ENCODE measurements around the gene MYO18B. TPM values are rescaled to one million over a fixed set of nuclear protein-coding genes. Genes with fewer than 3 reads are reported as not detected.

Gene MYO18B
- total and polyA plus RNA-seq, 2 experiments from 2014 or later: 35.6 to 178 TPM

DNA sequence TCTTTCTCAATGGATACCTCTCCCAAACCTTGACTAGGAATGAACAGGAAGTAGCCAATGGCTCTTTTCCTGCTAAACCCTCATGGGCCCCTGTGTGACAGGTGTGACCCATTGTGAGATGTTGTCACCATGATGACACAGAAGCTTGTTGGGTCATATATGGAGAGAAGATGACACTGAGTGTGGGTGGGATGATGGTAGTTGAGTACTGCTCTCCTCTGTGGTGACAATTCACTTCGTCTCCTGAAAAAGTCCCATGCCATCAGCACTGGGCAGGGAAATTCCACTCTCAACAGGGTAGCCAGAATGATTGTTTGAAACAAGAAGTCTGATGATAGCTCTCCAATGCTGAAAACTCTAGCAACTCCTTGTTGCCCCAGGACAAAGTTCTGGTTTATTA lies 333.3 kb downstream of the MYO18B start:
- H3K9me3 ChIP-seq (ENCODE audit: low read depth): no peaks in the 10 kb centered on the region
- H3K27ac ChIP-seq: no peak overlapping the region
- no peaks in the 10 kb centered on the region for H3K4me1 ChIP-seq (ENCODE audit: low read depth)
- no peak for DNase-seq (ENCODE audit: low read depth in 1 of 2, low spot score in 1 of 2)
- no peaks in the 10 kb centered on the region for H3K27me3 ChIP-seq
- no peak overlapping the region for H3K4me3 ChIP-seq
- no peak for TF ChIP-seq CTCF (IDR thresholded peaks at IDR 0.05; ENCODE audit: low read depth, low read length)
- H3K36me3 ChIP-seq: no peaks in the 10 kb centered on the region

DNA sequence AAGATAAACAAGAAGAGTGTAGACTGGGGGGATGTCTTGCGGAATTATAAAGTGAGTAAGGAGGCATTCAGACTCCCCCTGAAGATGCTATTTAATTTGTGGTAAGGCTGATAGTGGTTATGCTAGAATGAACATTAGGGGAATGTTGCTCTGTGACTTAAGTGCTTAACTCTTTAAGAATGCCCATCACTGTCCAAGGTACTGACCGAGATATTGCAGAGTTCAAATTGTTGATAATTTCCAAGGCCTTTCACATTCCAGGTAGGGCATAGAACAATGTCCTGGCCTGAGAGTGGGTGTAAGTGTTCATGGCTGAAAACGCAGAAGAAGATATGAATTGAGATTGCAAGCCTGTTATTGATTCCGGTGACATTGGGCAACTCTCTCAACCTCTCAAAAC lies 337.0 kb downstream of the MYO18B start:
- Histone ChIP-seq H3K27ac (no peak overlapping the region), H3K27me3 (no peaks in the 10 kb centered on the region), H3K4me3 (no peak overlapping the region), H3K36me3 (no peaks in the 10 kb centered on the region), H3K9me3 (ENCODE audit: low read depth) (no peaks in the 10 kb centered on the region), H3K4me1 (ENCODE audit: low read depth) (no peaks in the 10 kb centered on the region)
- no peak for TF ChIP-seq CTCF (IDR thresholded peaks at IDR 0.05; ENCODE audit: low read depth, low read length)
- DNase-seq (ENCODE audit: low read depth in 1 of 2, low spot score in 1 of 2): peak in 1 of 2 donors; percentile 71

Other genes starting within 250 kb of the MYO18B start
- gene GRK3, start 177.5 kb upstream of the MYO18B start, total RNA-seq: 7.0 and 10.5 TPM in 2 replicates
- gene GRK3, start 177.5 kb upstream of the MYO18B start, polyA plus RNA-seq: 5.7 and 7.3 TPM in 2 replicates

All from cardiac muscle cell (in vitro differentiated cells and primary cell).